ENCODE measurements around the gene SMIM27.

GRCh38 chr9:32565967-32566366 is 13.8 kb downstream of the SMIM27 start:
- no peak for TF ChIP-seq CTCF (IDR thresholded peaks at IDR 0.05)
- no peak for TF ChIP-seq POLR2A (IDR thresholded peaks at IDR 0.05)
